H9 (cell line): ENCODE measurements around the gene ANKRD11. TPM values are rescaled to one million over a fixed set of nuclear protein-coding genes. Genes with fewer than 3 reads are reported as not detected.

ENCODE experiments used
- DNase-seq: peaks from one replicate; pipeline ENCODE4 v3.0.0-alpha.2; 2017
- H2AFZ ChIP-seq: one replicate; pipeline ENCODE4 v1.6.1; 2013; ENCODE audit warnings: mild to moderate bottlenecking, low read length, control low read depth, moderate library complexity
- H2AK5ac ChIP-seq: 2 replicates; pipeline ENCODE4 v1.6.1; 2013; ENCODE audit warnings: low read length, control low read depth, mixed read lengths; ENCODE audit not compliant: insufficient read length
- H2BK120ac ChIP-seq: one replicate; pipeline ENCODE4 v1.6.1; 2013; ENCODE audit warnings: low read depth, mild to moderate bottlenecking, low read length, control low read depth, inconsistent platforms; ENCODE audit not compliant: poor library complexity, severe bottlenecking
- H2BK12ac ChIP-seq: 2 replicates; pipeline ENCODE4 v1.6.1; 2013; ENCODE audit warnings: low read length, control low read depth, mixed read lengths, low read depth; ENCODE audit not compliant: insufficient read length
- H2BK15ac ChIP-seq: 2 replicates; pipeline ENCODE4 v1.6.1; 2013; ENCODE audit warnings: low read depth, low read length, control low read depth
- H2BK20ac ChIP-seq: one replicate; pipeline ENCODE4 v1.6.1; 2013; ENCODE audit warnings: low read depth, mild to moderate bottlenecking, low read length, control low read depth, inconsistent platforms; ENCODE audit not compliant: poor library complexity, severe bottlenecking
- H2BK5ac ChIP-seq: 2 replicates; pipeline ENCODE4 v1.6.1; 2013; ENCODE audit warnings: low read length, control low read depth, mixed read lengths; ENCODE audit not compliant: insufficient read length
- H3K14ac ChIP-seq: 2 replicates; pipeline ENCODE4 v1.6.1; 2013; ENCODE audit warnings: low read length, control low read depth; ENCODE audit not compliant: insufficient read depth
- H3K18ac ChIP-seq: 2 replicates; pipeline ENCODE4 v1.6.1; 2013; ENCODE audit warnings: low read depth, mild to moderate bottlenecking, mixed read lengths, low read length, control low read depth; ENCODE audit not compliant: insufficient read length
- H3K23ac ChIP-seq: 2 replicates; pipeline ENCODE4 v1.6.1; 2013; ENCODE audit warnings: low read length, control low read depth, mixed read lengths, low read depth; ENCODE audit not compliant: insufficient read length
- H3K23me2 ChIP-seq: 2 replicates; pipeline ENCODE4 v1.6.1; 2013; ENCODE audit warnings: low read depth, mild to moderate bottlenecking, mixed read lengths, low read length, control low read depth; ENCODE audit not compliant: insufficient read length, poor library complexity, severe bottlenecking
- H3K27ac ChIP-seq: 2 replicates; pipeline ENCODE4 v1.5.1; 2013; ENCODE audit warnings: low read length, control low read depth, mixed read lengths, low read depth; ENCODE audit not compliant: insufficient read length
- H3K27me3 ChIP-seq: 2 replicates; pipeline ENCODE4 v1.6.1; 2013; ENCODE audit warnings: low read length, control low read depth, inconsistent platforms; ENCODE audit not compliant: insufficient read depth
- H3K4ac ChIP-seq: 2 replicates; pipeline ENCODE4 v1.6.1; 2013; ENCODE audit warnings: low read depth, mild to moderate bottlenecking, control low read depth, inconsistent platforms, low read length, moderate library complexity
- H3K4me1 ChIP-seq: 2 replicates; pipeline ENCODE4 v1.6.1; 2013; ENCODE audit warnings: low read length, control low read depth, inconsistent platforms; ENCODE audit not compliant: insufficient read depth
- H3K4me2 ChIP-seq: 2 replicates; pipeline ENCODE4 v1.6.1; 2013; ENCODE audit warnings: low read length, control low read depth, mixed read lengths; ENCODE audit not compliant: insufficient read length, insufficient read depth
- H3K56ac ChIP-seq: 2 replicates; pipeline ENCODE4 v1.6.1; 2013; ENCODE audit warnings: low read depth, mild to moderate bottlenecking, mixed read lengths, low read length, control low read depth; ENCODE audit not compliant: insufficient read length
- H3K79me1 ChIP-seq: 2 replicates; pipeline ENCODE4 v1.6.1; 2013; ENCODE audit warnings: low read depth, mild to moderate bottlenecking, moderate library complexity, low read length, control low read depth, inconsistent platforms; ENCODE audit not compliant: insufficient read depth, poor library complexity, severe bottlenecking
- H3K79me2 ChIP-seq: 2 replicates; pipeline ENCODE4 v1.6.1; 2013; ENCODE audit warnings: low read length, control low read depth, inconsistent platforms; ENCODE audit not compliant: insufficient read depth
- H3K9ac ChIP-seq: 2 replicates; pipeline ENCODE4 v1.6.1; 2013; ENCODE audit warnings: low read length, control low read depth, mixed read lengths; ENCODE audit not compliant: insufficient read length; ENCODE audit errors: extremely low read depth
- H3K9me3 ChIP-seq: one replicate; pipeline ENCODE4 v1.6.1; 2013; ENCODE audit warnings: low read depth, low read length, inconsistent platforms; ENCODE audit not compliant: control insufficient read depth
- H3T11ph ChIP-seq: one replicate; pipeline ENCODE4 v1.6.1; 2013; ENCODE audit warnings: mild to moderate bottlenecking, low read length, control low read depth, inconsistent platforms
- H4K20me1 ChIP-seq: one replicate; pipeline ENCODE4 v1.6.1; 2013; ENCODE audit not compliant: control insufficient read depth, insufficient read length, insufficient read depth
- H4K5ac ChIP-seq: 2 replicates; pipeline ENCODE4 v1.6.1; 2013; ENCODE audit warnings: low read depth, mild to moderate bottlenecking, mixed read lengths, low read length, control low read depth; ENCODE audit not compliant: insufficient read length
- H4K8ac ChIP-seq: replicated peaks from 2 replicates; pipeline ENCODE4 v1.6.1; 2013; ENCODE audit warnings: low read length, control low read depth, mixed read lengths, low read depth; ENCODE audit not compliant: insufficient read length
- H4K91ac ChIP-seq: 2 replicates; pipeline ENCODE4 v1.6.1; 2013; ENCODE audit warnings: low read depth, mild to moderate bottlenecking, moderate library complexity, mixed read lengths, low read length, control low read depth; ENCODE audit not compliant: insufficient read length
- H3K27ac Mint-ChIP-seq, 3 experiments: 2 replicates in 2 of 3; 3 replicates in 1 of 3; pipeline ENCODE4 v1.8.0; 2020 to 2021; ENCODE audit warnings: mixed read lengths in 3 of 3, mild to moderate bottlenecking in 1 of 3, moderate library complexity in 1 of 3
- H3K27me3 Mint-ChIP-seq: 2 replicates; pipeline ENCODE4 v1.8.0; 2021; ENCODE audit warnings: low read depth, mild to moderate bottlenecking, moderate library complexity, mixed read lengths
- H3K36me3 Mint-ChIP-seq, 3 experiments: 2 replicates in 2 of 3; 3 replicates in 1 of 3; pipeline ENCODE4 v1.8.0; 2020 to 2021; ENCODE audit warnings: low read depth in 3 of 3, mixed read lengths in 3 of 3; ENCODE audit not compliant: insufficient read depth in 1 of 3
- H3K4me1 Mint-ChIP-seq, 2 experiments: 2 replicates each; pipeline ENCODE4 v1.8.0; 2020; ENCODE audit warnings: mixed read lengths in 2 of 2
- H3K4me3 Mint-ChIP-seq, 2 experiments: 2 replicates in 1 of 2; 3 replicates in 1 of 2; pipeline ENCODE4 v1.8.0; 2020 to 2021; ENCODE audit warnings: mild to moderate bottlenecking in 2 of 2, mixed read lengths in 2 of 2, moderate library complexity in 1 of 2
- H3K9me3 Mint-ChIP-seq, 2 experiments: 2 replicates in 1 of 2; 3 replicates in 1 of 2; pipeline ENCODE4 v1.8.0; 2020; ENCODE audit warnings: mild to moderate bottlenecking in 2 of 2, mixed read lengths in 2 of 2, moderate library complexity in 1 of 2
- CTCF ChIP-seq: fragments of 200-600 bp; sonication (generic); conservative IDR thresholded peaks from 3 replicates; pipeline ENCODE4 v1.8.0; 2021; ENCODE audit warnings: antibody characterized with exemption, mild to moderate bottlenecking
- WGBS: extraction: QIAGEN DNeasy Blood & Tissue Kit; methylation state at CpG from one replicate; pipeline ENCODE4 v1.1.7; 2013; ENCODE audit warnings: missing lambda C conversion rate, low lambda C conversion rate, mixed read lengths; ENCODE audit not compliant: insufficient read length; ENCODE audit errors: extremely low coverage; 5-methylcytosine and 5-hydroxymethylcytosine counted together
- total RNA-seq: library from RNA; stranded (reverse); gene quantifications from 2 replicates; pipeline ENCODE4 v1.2.1, GENCODE V29; 2021

ANKRD11 gene
- total RNA-seq, 1 experiment from 2014 or later, result 181 TPM

- Histone ChIP-seq H3K4ac (no peak overlapping the region), H2BK120ac (no peak overlapping the region), H3K9me3 (no peaks in the 10 kb centered on the region), H3K18ac (no peak overlapping the region), H3T11ph (no peak overlapping the region), H4K5ac (no peak overlapping the region), H2BK15ac (no peak overlapping the region), H3K23ac (no peak overlapping the region), H3K56ac (no peak overlapping the region), H3K27ac (no peak overlapping the region), H3K27me3 (no peaks in the 10 kb centered on the region), H3K23me2 (no peaks in the 10 kb centered on the region), H3K14ac (no peak overlapping the region), H4K91ac (no peak overlapping the region), H2AK5ac (no peak overlapping the region), H3K79me2 (peaks cover 53% of the 10 kb centered on the region), H2BK12ac (no peak overlapping the region), H2AFZ (no peak overlapping the region), H3K4me2 (no peak overlapping the region), H2BK5ac (no peak overlapping the region), H2BK20ac (no peak overlapping the region), H4K8ac (no peak overlapping the region), H3K9ac (no peak overlapping the region), H3K79me1 (peaks cover 12% of the 10 kb centered on the region), H3K4me1 (peaks cover 9% of the 10 kb centered on the region; the same call in 1 of the 2 replicates), H4K20me1 (no peaks in the 10 kb centered on the region)
- Mint-ChIP-seq H3K36me3 (peaks cover 2 to 18% (median 13%) of the 10 kb centered on the region in 3 experiments; a peak in 5 of 7 replicates), H3K9me3 (no peaks in the 10 kb centered on the region), H3K27me3 (no peaks in the 10 kb centered on the region), H3K4me1 (peaks cover 49 to 51% of the 10 kb centered on the region in 2 experiments), H3K27ac (peak overlapping the region in 1 of 3 experiments; percentile 76; a peak in 1 of 7 replicates), H3K4me3 (no peak overlapping the region)
- DNase-seq, result no peak
- TF ChIP-seq CTCF, result no peak
- WGBS, result no CpG with 5 or more reads among the region's 16 CpGs
These were observed 93.0 kb downstream of the ANKRD11 start for GRCh38 chr16:89397331-89397861.
